OCI-LY3 (cell line): ENCODE measurements around the gene RUSF1.
A peak's percentile ranks its signal among the peaks of the same experiment; 100 is the strongest.

Experiments
- EZH2phosphoT487 ChIP-seq: fragments of 200-600 bp; shearing (Covaris generic); IDR thresholded peaks from 2 replicates; pipeline ENCODE4 v1.6.1; 2018; ENCODE audit warnings: antibody characterized with exemption, mixed run types, low read depth
- TF ChIP-seq, protein P1 (sequence below): fragments of 200-600, 300-600 bp; sonication (generic); IDR thresholded peaks from 2 replicates; pipeline ENCODE4 v1.5.1; 2014; ENCODE audit warnings: antibody characterized with exemption, low read length, low read depth

DNA sequence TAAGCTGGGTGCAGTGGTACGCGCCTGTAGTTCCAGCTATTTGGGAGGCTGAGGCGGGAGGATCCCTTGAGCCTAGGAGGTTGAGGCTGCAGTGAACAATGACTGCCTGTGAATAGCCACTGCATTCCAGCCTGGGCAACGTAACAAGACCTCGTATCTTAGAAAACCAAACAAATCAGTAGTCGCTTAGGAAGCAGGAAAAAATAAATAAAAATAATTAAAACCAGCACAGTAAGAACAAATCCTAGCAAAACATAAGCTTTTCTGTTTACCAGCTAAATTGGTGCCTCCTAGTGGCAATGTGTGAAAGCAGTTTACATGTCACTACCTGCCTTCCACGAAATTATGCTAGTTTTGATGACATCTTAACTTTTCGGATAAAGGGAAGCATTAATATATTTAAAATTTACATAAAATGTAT, 47.6 kb downstream of the RUSF1 start:
- TF ChIP-seq, protein P1, sequence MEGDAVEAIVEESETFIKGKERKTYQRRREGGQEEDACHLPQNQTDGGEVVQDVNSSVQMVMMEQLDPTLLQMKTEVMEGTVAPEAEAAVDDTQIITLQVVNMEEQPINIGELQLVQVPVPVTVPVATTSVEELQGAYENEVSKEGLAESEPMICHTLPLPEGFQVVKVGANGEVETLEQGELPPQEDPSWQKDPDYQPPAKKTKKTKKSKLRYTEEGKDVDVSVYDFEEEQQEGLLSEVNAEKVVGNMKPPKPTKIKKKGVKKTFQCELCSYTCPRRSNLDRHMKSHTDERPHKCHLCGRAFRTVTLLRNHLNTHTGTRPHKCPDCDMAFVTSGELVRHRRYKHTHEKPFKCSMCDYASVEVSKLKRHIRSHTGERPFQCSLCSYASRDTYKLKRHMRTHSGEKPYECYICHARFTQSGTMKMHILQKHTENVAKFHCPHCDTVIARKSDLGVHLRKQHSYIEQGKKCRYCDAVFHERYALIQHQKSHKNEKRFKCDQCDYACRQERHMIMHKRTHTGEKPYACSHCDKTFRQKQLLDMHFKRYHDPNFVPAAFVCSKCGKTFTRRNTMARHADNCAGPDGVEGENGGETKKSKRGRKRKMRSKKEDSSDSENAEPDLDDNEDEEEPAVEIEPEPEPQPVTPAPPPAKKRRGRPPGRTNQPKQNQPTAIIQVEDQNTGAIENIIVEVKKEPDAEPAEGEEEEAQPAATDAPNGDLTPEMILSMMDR, result peak; percentile 67
- TF ChIP-seq EZH2phosphoT487, result no peak
